ENCODE measurements around the gene CDKN2D. TPM values are rescaled to one million over a fixed set of nuclear protein-coding genes. Genes with fewer than 3 reads are reported as not detected.
A peak's percentile ranks its signal among the peaks of the same experiment; 100 is the strongest.

CDKN2D gene
- total and polyA plus RNA-seq, 2 of the 8 experiments (the other 6 are each of a cell fraction or from before 2014, with no cell fraction given) = 3.0 to 4.0 TPM

- FAIRE-seq = no peak
- Histone ChIP-seq H2BK15ac (ENCODE audit: low read length) (no peak overlapping the region), H3K18ac (ENCODE audit: extremely low read depth, low read length) (no peak overlapping the region), H3K23me2 (ENCODE audit: low read depth, low read length) (no peaks in the 10 kb centered on the region), H2BK12ac (ENCODE audit: low read depth, low read length) (no peak overlapping the region), H3K23ac (ENCODE audit: insufficient read length) (no peak overlapping the region), H3K4me2 (ENCODE audit: insufficient read depth in 1 of 2, low read depth in 2 of 2, low read length in 2 of 2) (no peak overlapping the region), H3K56ac (replicated peaks; ENCODE audit: insufficient read length, low read depth, low read length) (no peak overlapping the region), H2BK5ac (ENCODE audit: low read depth, low read length) (no peak overlapping the region), H3K79me2 (ENCODE audit: control insufficient read depth in 1 of 2, insufficient read depth in 2 of 2, low read length in 2 of 2) (no peaks in the 10 kb centered on the region), H3K9me3 (ENCODE audit: insufficient read depth in 2 of 2, low read depth in 1 of 2, low read length in 1 of 2) (no peaks in the 10 kb centered on the region), H2BK120ac (replicated peaks; ENCODE audit: low read depth, low read length) (no peak overlapping the region), H3K14ac (ENCODE audit: insufficient read length) (no peak overlapping the region), H2BK20ac (ENCODE audit: low read length) (no peak overlapping the region), H3K4ac (replicated peaks; ENCODE audit: insufficient read length, low read depth, low read length) (no peak overlapping the region), H3K27ac (ENCODE audit: low read depth, low read length) (no peak overlapping the region), H3K36me3 (ENCODE audit: control insufficient read depth in 2 of 4, insufficient read depth in 4 of 4, low read length in 3 of 4) (peaks cover 12 to 68% (median 48%) of the 10 kb centered on the region in 4 experiments; a peak in 7 of 8 replicates), H2AFZ (ENCODE audit: low read length) (no peak overlapping the region), H3K4me1 (replicated peaks in 1 of 4; ENCODE audit: control insufficient read depth in 3 of 4, insufficient read depth in 4 of 4, low read length in 3 of 4) (no peaks in the 10 kb centered on the region), H4K20me1 (replicated peaks in 1 of 2; ENCODE audit: control insufficient read depth in 1 of 2, insufficient read depth in 2 of 2, low read length in 2 of 2) (peaks cover 6 to 22% of the 10 kb centered on the region in 2 experiments), H3K27me3 (replicated peaks in 1 of 4; ENCODE audit: control insufficient read depth in 3 of 4, extremely low read depth in 1 of 4, insufficient read depth in 3 of 4, low read length in 3 of 4) (no peaks in the 10 kb centered on the region), H2AK5ac (ENCODE audit: low read depth, low read length) (no peak overlapping the region), H4K91ac (replicated peaks; ENCODE audit: insufficient read length, low read length) (no peak overlapping the region), H3K4me3 (ENCODE audit: extremely low read depth in 1 of 4, insufficient read depth in 2 of 4, low read depth in 3 of 4, low read length in 4 of 4) (no peak overlapping the region), H3K9ac (replicated peaks in 1 of 4; ENCODE audit: extremely low read depth in 1 of 4, low read depth in 3 of 4, low read length in 3 of 4) (no peak overlapping the region), H3K79me1 (ENCODE audit: low read depth, low read length) (0 out of 2 replicates have a peak, but pooled peaks cover 3% of the 10 kb centered on the region), H4K8ac (ENCODE audit: extremely low read depth, insufficient read depth, low read length) (peak overlapping the region; percentile 28; the same call in 1 of the 2 replicates), H4K5ac (ENCODE audit: insufficient read length, low read depth, low read length) (no peak overlapping the region)
- CTCF ChIA-PET (ENCODE audit: partially characterized antibody) = interaction anchor here (0.9 to 4.5 kb wide), 15 partner anchors 8 to 177 kb away, joined by 3 to 25 read pairs (median 6); partner anchors contain the start of gene ATG4D
- no peak for DNase-seq (ENCODE audit: low read depth in 1 of 2, low spot score in 2 of 2)
- POLR2A ChIA-PET (ENCODE audit: partially characterized antibody) = interaction anchor here (0.7 to 5.0 kb wide), 18 partner anchors 9 to 148 kb away, joined by 3 to 41 read pairs (median 4); partner anchors contain the start of genes KRI1, QTRT1 and S1PR5
- 99% methylated on average over 11 of the region's 13 CpGs; no CpG with 5 or more reads in 1 of the 2 experiments for WGBS, 2 experiments (ENCODE audit: extremely low coverage in 1 of 2, insufficient coverage in 1 of 2, insufficient read length in 1 of 2, insufficient replicate concordance in 2 of 2, low coverage in 1 of 2, low lambda C conversion rate in 2 of 2, missing lambda C conversion rate in 1 of 2)
- TF ChIP-seq POLR2A (IDR thresholded peaks at IDR 0.05; ENCODE audit: control extremely low read depth in 1 of 2, low read depth in 2 of 2, low read length in 2 of 2) (no peak; a peak in 1 of 3 replicates), RNF2 (IDR thresholded peaks at IDR 0.05; ENCODE audit: borderline replicate concordance, low read depth, low read length, missing control alignments, poor library complexity, severe bottlenecking) (no peak), GTF2F1 (IDR thresholded peaks at IDR 0.05; ENCODE audit: borderline replicate concordance, low read depth, low read length) (no peak), USF2 (IDR thresholded peaks at IDR 0.05; ENCODE audit: low read length) (no peak), CREB1 (IDR thresholded peaks at IDR 0.05) (no peak), CBX8 (IDR thresholded peaks at IDR 0.05; ENCODE audit: borderline replicate concordance, low read depth, low read length) (no peak), BRCA1 (IDR thresholded peaks at IDR 0.05; ENCODE audit: low read depth, low read length) (no peak)
- TF ChIP-seq, protein P1, sequence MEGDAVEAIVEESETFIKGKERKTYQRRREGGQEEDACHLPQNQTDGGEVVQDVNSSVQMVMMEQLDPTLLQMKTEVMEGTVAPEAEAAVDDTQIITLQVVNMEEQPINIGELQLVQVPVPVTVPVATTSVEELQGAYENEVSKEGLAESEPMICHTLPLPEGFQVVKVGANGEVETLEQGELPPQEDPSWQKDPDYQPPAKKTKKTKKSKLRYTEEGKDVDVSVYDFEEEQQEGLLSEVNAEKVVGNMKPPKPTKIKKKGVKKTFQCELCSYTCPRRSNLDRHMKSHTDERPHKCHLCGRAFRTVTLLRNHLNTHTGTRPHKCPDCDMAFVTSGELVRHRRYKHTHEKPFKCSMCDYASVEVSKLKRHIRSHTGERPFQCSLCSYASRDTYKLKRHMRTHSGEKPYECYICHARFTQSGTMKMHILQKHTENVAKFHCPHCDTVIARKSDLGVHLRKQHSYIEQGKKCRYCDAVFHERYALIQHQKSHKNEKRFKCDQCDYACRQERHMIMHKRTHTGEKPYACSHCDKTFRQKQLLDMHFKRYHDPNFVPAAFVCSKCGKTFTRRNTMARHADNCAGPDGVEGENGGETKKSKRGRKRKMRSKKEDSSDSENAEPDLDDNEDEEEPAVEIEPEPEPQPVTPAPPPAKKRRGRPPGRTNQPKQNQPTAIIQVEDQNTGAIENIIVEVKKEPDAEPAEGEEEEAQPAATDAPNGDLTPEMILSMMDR (IDR thresholded peaks at IDR 0.05; ENCODE audit: control extremely low read depth in 1 of 3, insufficient read depth in 1 of 3, low read depth in 1 of 3, low read length in 3 of 3) = no peak
Observed at GRCh38 chr19:10553087-10553667, 15.6 kb downstream of the CDKN2D start.

Measured in H1 (cell line).